HG02852 (cell line): Measurements from ENCODE around the gene ZGPAT.
"Not testable (repeated sequence)": the region's sequence is repeated elsewhere in the genome, so short reads cannot be mapped to it uniquely, and the experiment has no call there.

Experiments
- ATAC-seq: cut with Tn5 transposase; IDR thresholded peaks from one replicate; pipeline ENCODE4 v1.9.1; 2021; ENCODE audit warnings: mild to moderate bottlenecking, moderate library complexity; ENCODE audit not compliant: unreplicated experiment

Gene ZGPAT

GRCh38 chr20:63702036-63702665 lies 5.7 kb upstream of the ZGPAT start:
- ATAC-seq = no peak

- ATAC-seq = no peak
Observed at GRCh38 chr20:63702751-63703470, 4.9 kb upstream of the ZGPAT start.

GRCh38 chr20:63703471-63703975 lies 4.3 kb upstream of the ZGPAT start:
- ATAC-seq = no peak

- ATAC-seq = no peak
Observed at GRCh38 chr20:63703976-63704748, 3.7 kb upstream of the ZGPAT start.

GRCh38 chr20:63704749-63705117 lies 3.1 kb upstream of the ZGPAT start:
- no peak for ATAC-seq

GRCh38 chr20:63705232-63706026 lies 2.4 kb upstream of the ZGPAT start:
- no peak for ATAC-seq

- ATAC-seq = no peak
Observed at GRCh38 chr20:63706027-63706695, 1.7 kb upstream of the ZGPAT start.

- ATAC-seq = peak; percentile 31
Observed at GRCh38 chr20:63706852-63707557, 834 bp upstream of the ZGPAT start.

GRCh38 chr20:63708301-63709148 lies 686 bp downstream of the ZGPAT start:
- ATAC-seq = peak; percentile 13

- ATAC-seq = no peak
Observed at GRCh38 chr20:63709149-63709527, 1.3 kb downstream of the ZGPAT start.

- ATAC-seq = no peak
Observed at GRCh38 chr20:63711085-63711645, 3.3 kb downstream of the ZGPAT start.

GRCh38 chr20:63712191-63712590 lies 4.4 kb downstream of the ZGPAT start:
- no peak for ATAC-seq

GRCh38 chr20:63714858-63715257 lies 7.0 kb downstream of the ZGPAT start:
- ATAC-seq = no peak

GRCh38 chr20:63718996-63719395 lies 11.2 kb downstream of the ZGPAT start:
- no peak for ATAC-seq

GRCh38 chr20:63722967-63723622 lies 15.3 kb downstream of the ZGPAT start:
- ATAC-seq = not testable (repeated sequence)

GRCh38 chr20:63730189-63730733 lies 22.4 kb downstream of the ZGPAT start:
- not testable (repeated sequence) for ATAC-seq

GRCh38 chr20:63731410-63731809 lies 23.6 kb downstream of the ZGPAT start:
- no peak for ATAC-seq
